Heart left ventricle (tissue), 13 donors: ENCODE data around the gene PLCL1.

Experiments
- POLR2A ChIP-seq, 2 donors: fragments of 450-650 bp; IDR thresholded peaks; one replicate each; pipeline ENCODE4 v1.6.1; 2017; ENCODE audit warnings: antibody characterized with exemption in 2 of 2, mild to moderate bottlenecking in 2 of 2, moderate library complexity in 2 of 2
- TF ChIP-seq, protein P1 (sequence below), 12 donors: fragments of 200-600 bp; sonication (generic) in 4 of 12; IDR thresholded peaks; one replicate each; pipeline versions ENCODE4 v1.5.0 to v1.8.0; 2018 to 2022; ENCODE audit warnings: antibody characterized with exemption in 12 of 12, mild to moderate bottlenecking in 5 of 12
- donor health status: ischemic (EF 13 %, LVEDD 7.1; RV severe dilation, severe dysfunction).
- donor health status: DM: no; HTN: yes; CAD: no.
- donor health status: DM: no; HTN: no; CAD: no.
- donor health status: ischemic (EF 25% LVEDD 6.9; RV normal size, moderate dysfunction).
- donor health status: ischemic (EF 25% LVEDD 5.7; RV mildly dilated, moderate dysfunction).
- donor health status: ischemic (EF 35%, LVEDD 5.7; RV mildly dilated, moderate dysfunction).
- donor health status: nonischemic (EF 11% LVEDD 7.7; RV severe dilation, severe dysfunction).
- donor health status: DM: yes; HTN: yes; CAD: no.
- donor health status: PGD.
- donor health status: ischemic (EF 29% LVEDD 5.4; RV normal size, mild dysfunction).
- donor health status: nonischemic (EF 23%, LVEDD 6.1; RV moderate dilation, normal function).

- TF ChIP-seq POLR2A (IDR thresholded peaks at IDR 0.05) = no peak
- TF ChIP-seq, protein P1, sequence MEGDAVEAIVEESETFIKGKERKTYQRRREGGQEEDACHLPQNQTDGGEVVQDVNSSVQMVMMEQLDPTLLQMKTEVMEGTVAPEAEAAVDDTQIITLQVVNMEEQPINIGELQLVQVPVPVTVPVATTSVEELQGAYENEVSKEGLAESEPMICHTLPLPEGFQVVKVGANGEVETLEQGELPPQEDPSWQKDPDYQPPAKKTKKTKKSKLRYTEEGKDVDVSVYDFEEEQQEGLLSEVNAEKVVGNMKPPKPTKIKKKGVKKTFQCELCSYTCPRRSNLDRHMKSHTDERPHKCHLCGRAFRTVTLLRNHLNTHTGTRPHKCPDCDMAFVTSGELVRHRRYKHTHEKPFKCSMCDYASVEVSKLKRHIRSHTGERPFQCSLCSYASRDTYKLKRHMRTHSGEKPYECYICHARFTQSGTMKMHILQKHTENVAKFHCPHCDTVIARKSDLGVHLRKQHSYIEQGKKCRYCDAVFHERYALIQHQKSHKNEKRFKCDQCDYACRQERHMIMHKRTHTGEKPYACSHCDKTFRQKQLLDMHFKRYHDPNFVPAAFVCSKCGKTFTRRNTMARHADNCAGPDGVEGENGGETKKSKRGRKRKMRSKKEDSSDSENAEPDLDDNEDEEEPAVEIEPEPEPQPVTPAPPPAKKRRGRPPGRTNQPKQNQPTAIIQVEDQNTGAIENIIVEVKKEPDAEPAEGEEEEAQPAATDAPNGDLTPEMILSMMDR (IDR thresholded peaks at IDR 0.05) = no peak
These were observed 352.9 kb downstream of the PLCL1 start for GRCh38 chr2:198157314-198157713.
